K562 (cell line): ENCODE measurements around the gene B3GNT7. TPM values are rescaled to one million over a fixed set of nuclear protein-coding genes. Genes with fewer than 3 reads are reported as not detected.

Experiments used
- ATAC-seq: fragments of 200-7000 bp; cut with Tn5 transposase; 3 replicates; pipeline ENCODE4 v1.9.1; 2020; ENCODE audit warnings: moderate library complexity
- BruUV-seq: library from RNA; stranded (reverse); fragments of 400-500 nt; replicated peaks from 2 replicates; lab custom pipeline; 2021; lab: Mats Ljungman, UMichigan
- CTCF ChIA-PET: fragments of 300-600 bp; formaldehyde crosslinking; extraction: SDS; loops from one replicate; lab custom pipeline; 2021; ENCODE audit warnings: low intra/inter-chr PET ratio; lab: Yijun Ruan, JAX
- POLR2A ChIA-PET: fragments of 300-600, 350-650 bp; sonication (Branson Sonifier 250); formaldehyde crosslinking; extraction: SDS; loops from one replicate; lab custom pipeline; 2021; ENCODE audit warnings: antibody characterized with exemption, inconsistent platforms; lab: Yijun Ruan, JAX
- DNase-seq, 4 experiments: peaks; one replicate each; pipeline versions ENCODE4 v3.0.0 to v3.0.0-alpha.2; 2011 to 2018; ENCODE audit warnings: low spot score in 3 of 4, mixed read lengths in 3 of 4; ENCODE audit errors: extremely low read depth in 1 of 4
- FAIRE-seq: peaks from 2 replicates; lab custom pipeline; 2011; peaks lifted over from hg19 to GRCh38; lab: Jason Lieb, UNC
- H2AFZ ChIP-seq: 2 replicates; pipeline ENCODE4 v1.6.0; 2011; ENCODE audit warnings: low read depth, low read length, control low read depth, inconsistent platforms
- H3K27ac ChIP-seq: fragments of 200-600 bp; 3 replicates; pipeline ENCODE4 v1.8.0; 2011; ENCODE audit warnings: low read depth, mild to moderate bottlenecking, control low read depth, inconsistent platforms, low read length, moderate library complexity, mixed read lengths; ENCODE audit errors: extremely low read depth
- H3K27me3 ChIP-seq, 2 experiments: fragments of 300-600 bp in 1 of 2; 2 replicates in 1 of 2; 3 replicates in 1 of 2; pipeline versions ENCODE4 v1.6.0 to v1.8.0; 2011; ENCODE audit warnings: inconsistent platforms in 2 of 2, low read length in 2 of 2, mild to moderate bottlenecking in 1 of 2, mixed read lengths in 1 of 2, moderate library complexity in 1 of 2; ENCODE audit not compliant: control insufficient read depth in 2 of 2, insufficient read depth in 2 of 2
- H3K36me3 ChIP-seq: fragments of 300-600 bp; 3 replicates; pipeline ENCODE4 v1.8.0; 2011; ENCODE audit warnings: mild to moderate bottlenecking, low read length, inconsistent platforms; ENCODE audit not compliant: control insufficient read depth, insufficient read depth
- H3K4me1 ChIP-seq, 2 experiments: fragments of 200-600 bp in 1 of 2; replicated peaks in 1 of 2; 2 replicates in 1 of 2; 3 replicates in 1 of 2; pipeline versions ENCODE4 v1.5.1 to v1.8.0; 2011; ENCODE audit warnings: inconsistent platforms in 2 of 2, low read length in 2 of 2, mild to moderate bottlenecking in 1 of 2, mixed read lengths in 1 of 2, moderate library complexity in 1 of 2; ENCODE audit not compliant: control insufficient read depth in 2 of 2, insufficient read depth in 2 of 2
- H3K4me2 ChIP-seq: 2 replicates; pipeline ENCODE4 v1.6.1; 2011; ENCODE audit warnings: low read length, control low read depth, inconsistent platforms, mixed read lengths; ENCODE audit not compliant: insufficient read depth
- H3K4me3 ChIP-seq: fragments of 200-600 bp; sonication (generic), shearing (Covaris generic); 2 replicates; pipeline ENCODE4 v1.5.1; 2016; ENCODE audit warnings: control low read depth, inconsistent platforms
- H3K79me2 ChIP-seq: fragments of 200-600 bp; 3 replicates; pipeline ENCODE4 v1.8.0; 2011; ENCODE audit warnings: low read length, inconsistent platforms; ENCODE audit not compliant: control insufficient read depth, insufficient read depth
- H3K9ac ChIP-seq, 2 experiments: 2 replicates each; pipeline versions ENCODE4 v1.6.0 to v1.6.1; 2011; ENCODE audit warnings: low read depth in 2 of 2, low read length in 2 of 2, control low read depth in 1 of 2, inconsistent platforms in 1 of 2, mild to moderate bottlenecking in 1 of 2, mixed read lengths in 1 of 2; ENCODE audit not compliant: insufficient read depth in 1 of 2
- H3K9me1 ChIP-seq: one replicate; pipeline ENCODE4 v1.6.0; 2011; ENCODE audit warnings: inconsistent platforms, mild to moderate bottlenecking, low read length, moderate library complexity; ENCODE audit not compliant: control insufficient read depth, insufficient read depth
- H3K9me3 ChIP-seq: replicated peaks from 2 replicates; pipeline ENCODE4 v1.5.1; 2011; ENCODE audit warnings: low read depth, low read length, inconsistent platforms; ENCODE audit not compliant: control insufficient read depth, insufficient read depth
- H4K20me1 ChIP-seq: replicated peaks from 2 replicates; pipeline ENCODE4 v1.6.1; 2011; ENCODE audit warnings: low read length, inconsistent platforms, mixed read lengths; ENCODE audit not compliant: control insufficient read depth, insufficient read depth
- ARID1B ChIP-seq: fragments of 450-650 bp; IDR thresholded peaks from 2 replicates; pipeline ENCODE4 v1.6.1; 2016; ENCODE audit warnings: antibody characterized with exemption, mild to moderate bottlenecking, inconsistent platforms
- ATF1 ChIP-seq, 2 experiments: fragments of 450-650 bp in 1 of 2; IDR thresholded peaks; 2 replicates each; pipeline ENCODE4 v1.6.1; 2016; ENCODE audit warnings: missing compliant biosample characterization in 1 of 2, missing genetic modification characterization in 1 of 2
- ATF7 ChIP-seq: fragments of 450-650 bp; IDR thresholded peaks from 2 replicates; pipeline ENCODE4 v1.7.1; 2014; ENCODE audit warnings: mild to moderate bottlenecking, moderate library complexity
- CBFA2T2 ChIP-seq: fragments of 450-650 bp; conservative IDR thresholded peaks from 2 replicates; pipeline ENCODE4 v1.6.1; 2017; ENCODE audit warnings: mild to moderate bottlenecking
- CBFA2T3 ChIP-seq: fragments of 450-650 bp; IDR thresholded peaks from 2 replicates; pipeline ENCODE4 v1.6.1; 2017
- CBX8 ChIP-seq: fragments of 200-600 bp; sonication (generic); IDR thresholded peaks from 2 replicates; pipeline ENCODE4 v1.6.1; 2012; ENCODE audit warnings: borderline replicate concordance, mixed run types, low read depth, mild to moderate bottlenecking, moderate library complexity, mixed read lengths, low read length, control low read depth, inconsistent platforms; ENCODE audit not compliant: poor library complexity, severe bottlenecking; ENCODE audit errors: extremely low read depth
- CREM ChIP-seq: IDR thresholded peaks from 2 replicates; pipeline ENCODE4 v1.6.1; 2014; ENCODE audit warnings: antibody characterized with exemption, low read depth
- EGR1 ChIP-seq: fragments of 450-650 bp; conservative IDR thresholded peaks from 2 replicates; pipeline ENCODE4 v1.6.1; 2017; ENCODE audit warnings: mild to moderate bottlenecking
- FOSL1 ChIP-seq: fragments of 200-800 bp; sonication (Bioruptor generic); conservative IDR thresholded peaks from 2 replicates; pipeline ENCODE4 v1.6.1; 2016; ENCODE audit warnings: missing genetic modification characterization, missing compliant biosample characterization
- KAT2B ChIP-seq: IDR thresholded peaks from one replicate; pipeline ENCODE4 v1.6.1; 2012; ENCODE audit warnings: low read depth, mild to moderate bottlenecking, control low read depth, inconsistent platforms, low read length, moderate library complexity
- KLF1 ChIP-seq: fragments of 450-650 bp; IDR thresholded peaks from 2 replicates; pipeline ENCODE4 v1.6.1; 2016; ENCODE audit warnings: missing genetic modification characterization, missing compliant biosample characterization
- MYBL2 ChIP-seq, 2 experiments: fragments of 450-650 bp in 1 of 2; sonication (generic) in 1 of 2; formaldehyde crosslinking in 1 of 2; IDR thresholded peaks; 2 replicates each; pipeline versions ENCODE4 v1.6.1 to v1.8.1; 2017 to 2022; ENCODE audit warnings: borderline replicate concordance in 1 of 2, inconsistent platforms in 1 of 2, low read depth in 1 of 2, mild to moderate bottlenecking in 1 of 2, missing genetic modification reagents in 1 of 2, moderate library complexity in 1 of 2
- NCOR1 ChIP-seq: fragments of 450-650 bp; IDR thresholded peaks from 2 replicates; pipeline ENCODE4 v1.6.1; 2016; ENCODE audit warnings: mild to moderate bottlenecking, moderate library complexity
- NFIC ChIP-seq: fragments of 450-650 bp; IDR thresholded peaks from 2 replicates; pipeline ENCODE4 v1.6.1; 2017; ENCODE audit warnings: mild to moderate bottlenecking, inconsistent platforms
- RCOR1 ChIP-seq, 2 experiments: IDR thresholded peaks; 2 replicates each; pipeline ENCODE4 v1.6.1; 2012; ENCODE audit warnings: low read depth in 2 of 2, low read length in 2 of 2, borderline replicate concordance in 1 of 2, improper control_type of control experiment in 1 of 2
- SMARCA4 ChIP-seq: fragments of 450-650 bp; IDR thresholded peaks from 2 replicates; pipeline ENCODE4 v1.6.1; 2016
- TAL1 ChIP-seq: fragments of 450-650 bp; IDR thresholded peaks from 2 replicates; pipeline ENCODE4 v1.6.1; 2016; ENCODE audit warnings: mild to moderate bottlenecking
- TCF3 ChIP-seq: sonication (generic); formaldehyde crosslinking; IDR thresholded peaks from 2 replicates; pipeline ENCODE4 v1.4.0; 2020; ENCODE audit warnings: mild to moderate bottlenecking, missing genetic modification reagents
- TEAD4 ChIP-seq, 2 experiments: sonication (generic) in 1 of 2; formaldehyde crosslinking in 1 of 2; IDR thresholded peaks; 2 replicates each; pipeline versions ENCODE4 v1.6.1 to v1.8.0; 2012 to 2022; ENCODE audit warnings: borderline replicate concordance in 1 of 2, inconsistent platforms in 1 of 2, low read length in 1 of 2, mild to moderate bottlenecking in 1 of 2, missing genetic modification reagents in 1 of 2
- ZBTB12 ChIP-seq: fragments of 250-450 bp; sonication (Bioruptor Pico); IDR thresholded peaks from 2 replicates; pipeline ENCODE4 v1.4.0; 2020
- ZNF224 ChIP-seq: sonication (generic); formaldehyde crosslinking; IDR thresholded peaks from 2 replicates; pipeline ENCODE4 v1.8.0; 2022; ENCODE audit warnings: mild to moderate bottlenecking, missing genetic modification reagents
- ZNF24 ChIP-seq: fragments of 450-650 bp; IDR thresholded peaks from 2 replicates; pipeline ENCODE4 v1.6.1; 2016
- WGBS: fragments of 100-300 bp; shearing (Covaris generic); methylation state at CpG from one replicate; pipeline ENCODE4 v1.1.6; 2016; ENCODE audit warnings: low coverage, mixed read lengths; ENCODE audit not compliant: insufficient coverage; ENCODE audit errors: missing lambda C conversion rate; 5-methylcytosine and 5-hydroxymethylcytosine counted together
- in situ Hi-C: fragments of 300-500 bp; cut with MboI; formaldehyde crosslinking; loops from 4 replicates; pipeline ENCODE4 v1.15.0; 2018; ENCODE audit warnings: inconsistent platforms, mixed read lengths
- intact Hi-C: fragments of 100-400 bp; cut with micrococcal nuclease; formaldehyde crosslinking; loops from 2 replicates; pipeline ENCODE4 v1.14.2; 2022
- polyA plus RNA-seq, 8 experiments: library from polyadenylated mRNA; depleted of rRNA in 4 of 8; stranded (reverse) in 5 of 8; unstranded in 3 of 8; fragments of >200 nt; fragmentation: Nextera tagmentation in 2 of 8; fragmentation: Illumina TruSeq in 1 of 8; extraction: Ambion mirVana in 2 of 8; extraction: Trizol in 1 of 8; gene quantifications; 2 replicates each; pipeline versions ENCODE4 v1.2.1 to v1.2.3, GENCODE V29; 2011 to 2014; ENCODE audit warnings: inconsistent platforms in 1 of 8, missing spikeins in 1 of 8
- total RNA-seq, 7 experiments: library from RNA; depleted of rRNA in 6 of 7; stranded (reverse); fragments of >200 nt in 6 of 7; fragmentation: Illumina TruSeq in 2 of 7; extraction: Trizol in 2 of 7; gene quantifications; 2 replicates each; pipeline versions ENCODE4 v1.2.1 to v1.2.3, GENCODE V29; 2011 to 2021; ENCODE audit warnings: low replicate concordance in 1 of 7
- TF ChIP-seq, protein P1 (sequence below): fragments of 250-450 bp; sonication (Bioruptor Pico); IDR thresholded peaks from 2 replicates; pipeline ENCODE4 v1.8.0; 2021; ENCODE audit warnings: borderline replicate concordance, mild to moderate bottlenecking, moderate library complexity; ENCODE audit not compliant: poor library complexity, severe bottlenecking

B3GNT7 gene
- total and polyA plus RNA-seq, 9 of the 15 experiments (the other 6 are each of a cell fraction or from before 2014, with no cell fraction given), result 0.20 TPM; not detected in 8

GRCh38 chr2:231347081-231347480 lies 48.4 kb upstream of the B3GNT7 start:
- Histone ChIP-seq H3K79me2 (no peaks in the 10 kb centered on the region), H3K9ac (no peak overlapping the region), H3K9me1 (no peaks in the 10 kb centered on the region), H3K36me3 (no peaks in the 10 kb centered on the region), H3K9me3 (peaks cover 1% of the 10 kb centered on the region; the same call in 1 of the 2 replicates), H3K4me2 (no peak overlapping the region), H2AFZ (no peak overlapping the region), H4K20me1 (no peaks in the 10 kb centered on the region), H3K27ac (no peak overlapping the region), H3K27me3 (peaks cover 4 to 5% of the 10 kb centered on the region in 2 experiments; a peak in 3 of 5 replicates), H3K4me3 (no peak overlapping the region), H3K4me1 (peaks cover 0 to 5% of the 10 kb centered on the region in 2 experiments; a peak in 3 of 5 replicates)
- in situ Hi-C loops, result no loop called here
- ChIA-PET CTCF (no interaction called here), POLR2A (interaction anchor here (0.6 to 1.7 kb wide), 2 partner anchors 9 to 11 kb away, joined by 3 to 5 read pairs; no protein-coding TSS in a partner anchor)
- intact Hi-C loops, result no loop called here
- BruUV-seq, result no TSS peak
- DNase-seq (peak in 3 of 4 experiments; percentile 37 to 60 (median 50)), FAIRE-seq (no peak), ATAC-seq (no peak)
- WGBS, result 2% methylated on average over 5 of the region's 5 CpGs
- TF ChIP-seq NCOR1 (peak; percentile 21; the same call in 1 of the 2 replicates), NFIC (peak; percentile 72), CBFA2T3 (peak; percentile 75), SMARCA4 (peak; percentile 29; the same call in 1 of the 2 replicates), ATF7 (0 out of 2 replicates have a peak, but pooled peaks have one; percentile 14), ZNF224 (CRISPR knock-in tag) (no peak), ZBTB12 (CRISPR knock-in tag) (0 out of 2 replicates have a peak, but pooled peaks have one; percentile 18), TAL1 (peak; percentile 67), TEAD4 (IDR thresholded peaks at IDR 0.05; ENCODE audit: low read length) (peak; percentile 63), TEAD4 (CRISPR knock-in tag; IDR thresholded peaks at IDR 0.05; ENCODE audit: borderline replicate concordance) (no peak), CBX8 (no peak), RCOR1 (IDR thresholded peaks at IDR 0.05; ENCODE audit: borderline replicate concordance in 1 of 2, low read depth in 2 of 2, low read length in 2 of 2) (0 out of 4 replicates have a peak, but pooled peaks of 1 of the 2 experiments have one; percentile 8), ARID1B (peak; percentile 74), ZNF24 (no peak), KAT2B (no peak), TCF3 (peak; percentile 82), EGR1 (0 out of 2 replicates have a peak, but pooled peaks have one; percentile 5), MYBL2 (IDR thresholded peaks at IDR 0.05; ENCODE audit: low read depth) (no peak), MYBL2 (CRISPR knock-in tag; IDR thresholded peaks at IDR 0.05; ENCODE audit: borderline replicate concordance) (no peak), KLF1 (tag) (no peak), CREM (0 out of 2 replicates have a peak, but pooled peaks have one; percentile 18), ATF1 (CRISPR knock-in tag; IDR thresholded peaks at IDR 0.05) (no peak), ATF1 (tag; IDR thresholded peaks at IDR 0.05) (peak; percentile 72), FOSL1 (tag) (peak; percentile 33; the same call in 1 of the 2 replicates), CBFA2T2 (peak; percentile 60)
- TF ChIP-seq, protein P1, sequence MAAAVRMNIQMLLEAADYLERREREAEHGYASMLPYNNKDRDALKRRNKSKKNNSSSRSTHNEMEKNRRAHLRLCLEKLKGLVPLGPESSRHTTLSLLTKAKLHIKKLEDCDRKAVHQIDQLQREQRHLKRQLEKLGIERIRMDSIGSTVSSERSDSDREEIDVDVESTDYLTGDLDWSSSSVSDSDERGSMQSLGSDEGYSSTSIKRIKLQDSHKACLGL, result no peak
